Keratinocyte (primary cell): Measurements from ENCODE around the gene WIPF3. TPM values are rescaled to one million over a fixed set of nuclear protein-coding genes. Genes with fewer than 3 reads are reported as not detected.

Experiments
- DNase-seq: peaks from one replicate; pipeline ENCODE4 v3.0.0-alpha.2; 2011; ENCODE audit warnings: low read depth, missing footprints, low spot score
- FAIRE-seq: peaks from 2 replicates; lab custom pipeline; 2011; peaks lifted over from hg19 to GRCh38; lab: Jason Lieb, UNC
- H2AFZ ChIP-seq: 2 replicates; pipeline ENCODE4 v1.6.0; 2012; ENCODE audit warnings: low read length, control low read depth, inconsistent platforms; ENCODE audit not compliant: control insufficient read depth
- H3K27ac ChIP-seq: 2 replicates; pipeline ENCODE4 v1.5.1; 2011; ENCODE audit warnings: low read length; ENCODE audit not compliant: control insufficient read depth, insufficient read depth
- H3K27me3 ChIP-seq: 3 replicates; pipeline ENCODE4 v1.6.0; 2011; ENCODE audit warnings: low read length; ENCODE audit not compliant: control insufficient read depth, insufficient read depth; ENCODE audit errors: extremely low read depth
- H3K36me3 ChIP-seq, 2 experiments: 2 replicates in 1 of 2; 3 replicates in 1 of 2; pipeline ENCODE4 v1.5.1; 2011; ENCODE audit warnings: low read length in 2 of 2, mild to moderate bottlenecking in 1 of 2; ENCODE audit not compliant: control insufficient read depth in 2 of 2, insufficient read depth in 2 of 2; ENCODE audit errors: extremely low read depth in 1 of 2
- H3K4me1 ChIP-seq: 3 replicates; pipeline ENCODE4 v1.5.1; 2011; ENCODE audit warnings: low read length; ENCODE audit not compliant: control insufficient read depth, insufficient read depth; ENCODE audit errors: extremely low read depth
- H3K4me2 ChIP-seq: 3 replicates; pipeline ENCODE4 v1.6.0; 2011; ENCODE audit warnings: low read depth, low read length; ENCODE audit not compliant: control insufficient read depth, insufficient read depth; ENCODE audit errors: extremely low read depth
- H3K4me3 ChIP-seq, 3 experiments: fragments of 200-600 bp in 1 of 3; sonication (generic) in 1 of 3; 2 replicates in 2 of 3; 3 replicates in 1 of 3; pipeline ENCODE4 v1.5.1; 2011 to 2016; ENCODE audit warnings: low read length in 3 of 3, mild to moderate bottlenecking in 3 of 3, control low read depth in 2 of 3, inconsistent platforms in 1 of 3, low read depth in 1 of 3, mixed read lengths in 1 of 3, mixed run types in 1 of 3, moderate library complexity in 1 of 3; ENCODE audit not compliant: control insufficient read depth in 2 of 3, insufficient read depth in 2 of 3; ENCODE audit errors: extremely low read depth in 1 of 3
- H3K79me2 ChIP-seq: 2 replicates; pipeline ENCODE4 v1.6.0; 2012; ENCODE audit warnings: low read length; ENCODE audit not compliant: control insufficient read depth, insufficient read depth
- H3K9ac ChIP-seq: 3 replicates; pipeline ENCODE4 v1.6.0; 2011; ENCODE audit warnings: low read length; ENCODE audit not compliant: control insufficient read depth, insufficient read depth; ENCODE audit errors: extremely low read depth
- H3K9me1 ChIP-seq: 3 replicates; pipeline ENCODE4 v1.6.0; 2011; ENCODE audit warnings: low read length; ENCODE audit not compliant: control insufficient read depth, insufficient read depth; ENCODE audit errors: extremely low read depth
- H3K9me3 ChIP-seq: 2 replicates; pipeline ENCODE4 v1.5.1; 2012; ENCODE audit warnings: low read depth, low read length; ENCODE audit not compliant: control insufficient read depth
- H4K20me1 ChIP-seq: 3 replicates; pipeline ENCODE4 v1.6.0; 2011; ENCODE audit warnings: low read length; ENCODE audit not compliant: control insufficient read depth, insufficient read depth; ENCODE audit errors: extremely low read depth
- EZH2 ChIP-seq: IDR thresholded peaks from one replicate; pipeline ENCODE4 v1.6.1; 2012; ENCODE audit warnings: inconsistent platforms, mild to moderate bottlenecking, low read length, moderate library complexity
- dilution Hi-C: fragments of 300-500 bp; cut with MboI; formaldehyde crosslinking; loops from one replicate; pipeline ENCODE4 v1.7.0; 2020; ENCODE audit warnings: low sequenced_read_pairs; ENCODE audit not compliant: extremely low pct_ligation_motif_present
- polyA plus RNA-seq, 5 experiments: library from polyadenylated mRNA; depleted of rRNA in 3 of 5; stranded (reverse) in 3 of 5; stranded (forward) in 1 of 5; unstranded in 1 of 5; fragments of >200 nt; gene quantifications; 1 replicate in 1 of 5; 2 replicates in 3 of 5; 3 replicates in 1 of 5; pipeline versions ENCODE4 v1.2.1 to v1.2.3, GENCODE V29; 2011 to 2012; ENCODE audit warnings: missing spikeins in 2 of 5, low read depth in 1 of 5, low replicate concordance in 1 of 5
- TF ChIP-seq, protein P1 (sequence below), 3 experiments: IDR thresholded peaks in 1 of 3; conservative IDR thresholded peaks in 1 of 3; optimal IDR thresholded peaks in 1 of 3; 2 replicates in 2 of 3; 3 replicates in 1 of 3; pipeline versions ENCODE3 to v1.5.1; 2011; ENCODE audit warnings: low read length in 3 of 3, mild to moderate bottlenecking in 3 of 3, moderate library complexity in 2 of 3, control low read depth in 1 of 3, inconsistent platforms in 1 of 3; ENCODE audit not compliant: insufficient read depth in 2 of 3; ENCODE audit errors: extremely low read depth in 1 of 3

The WIPF3 gene
- polyA plus RNA-seq, 1 donor (not counting 4 experiments of a cell fraction or from before 2014, with no cell fraction given): 0.04 TPM

DNA sequence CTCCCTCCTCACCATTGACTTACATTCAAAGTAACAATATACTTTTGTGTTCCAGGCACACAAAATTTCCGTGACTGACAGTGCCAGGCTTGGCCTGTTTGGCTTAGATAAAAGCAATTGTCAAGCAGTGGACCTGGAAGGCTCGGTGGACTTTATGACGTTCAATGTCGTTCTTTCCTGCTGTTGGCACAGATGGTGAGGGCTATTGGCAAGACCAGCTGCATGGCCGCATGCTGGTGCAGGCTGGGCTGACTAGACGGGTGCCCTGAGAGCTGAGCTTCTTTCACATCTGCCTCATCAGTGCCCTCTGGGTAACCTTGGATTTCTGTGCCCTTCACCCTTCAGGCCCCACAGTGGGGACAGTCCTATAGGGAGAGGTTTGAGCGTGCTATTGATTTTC is 45.2 kb downstream of the WIPF3 start:
- Histone ChIP-seq H3K27ac (no peak overlapping the region), H3K36me3 (no peaks in the 10 kb centered on the region), H2AFZ (no peak overlapping the region), H3K79me2 (no peaks in the 10 kb centered on the region), H3K9me3 (no peaks in the 10 kb centered on the region), H3K4me2 (no peak overlapping the region), H3K27me3 (peaks cover 37% of the 10 kb centered on the region), H3K4me1 (no peaks in the 10 kb centered on the region), H3K9ac (no peak overlapping the region), H3K4me3 (no peak overlapping the region), H3K9me1 (no peaks in the 10 kb centered on the region), H4K20me1 (no peaks in the 10 kb centered on the region)
- DNase-seq: no peak
- TF ChIP-seq EZH2: no peak
- TF ChIP-seq, protein P1, sequence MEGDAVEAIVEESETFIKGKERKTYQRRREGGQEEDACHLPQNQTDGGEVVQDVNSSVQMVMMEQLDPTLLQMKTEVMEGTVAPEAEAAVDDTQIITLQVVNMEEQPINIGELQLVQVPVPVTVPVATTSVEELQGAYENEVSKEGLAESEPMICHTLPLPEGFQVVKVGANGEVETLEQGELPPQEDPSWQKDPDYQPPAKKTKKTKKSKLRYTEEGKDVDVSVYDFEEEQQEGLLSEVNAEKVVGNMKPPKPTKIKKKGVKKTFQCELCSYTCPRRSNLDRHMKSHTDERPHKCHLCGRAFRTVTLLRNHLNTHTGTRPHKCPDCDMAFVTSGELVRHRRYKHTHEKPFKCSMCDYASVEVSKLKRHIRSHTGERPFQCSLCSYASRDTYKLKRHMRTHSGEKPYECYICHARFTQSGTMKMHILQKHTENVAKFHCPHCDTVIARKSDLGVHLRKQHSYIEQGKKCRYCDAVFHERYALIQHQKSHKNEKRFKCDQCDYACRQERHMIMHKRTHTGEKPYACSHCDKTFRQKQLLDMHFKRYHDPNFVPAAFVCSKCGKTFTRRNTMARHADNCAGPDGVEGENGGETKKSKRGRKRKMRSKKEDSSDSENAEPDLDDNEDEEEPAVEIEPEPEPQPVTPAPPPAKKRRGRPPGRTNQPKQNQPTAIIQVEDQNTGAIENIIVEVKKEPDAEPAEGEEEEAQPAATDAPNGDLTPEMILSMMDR (optimal IDR thresholded peaks at IDR 0.05 in 1 of 3, IDR thresholded peaks at IDR 0.05 in 1 of 3, conservative IDR thresholded peaks at IDR 0.05 in 1 of 3; ENCODE audit: extremely low read depth in 1 of 3, insufficient read depth in 2 of 3, low read length in 3 of 3): no peak
- FAIRE-seq: no peak
- dilution Hi-C loops: no loop called here

DNA sequence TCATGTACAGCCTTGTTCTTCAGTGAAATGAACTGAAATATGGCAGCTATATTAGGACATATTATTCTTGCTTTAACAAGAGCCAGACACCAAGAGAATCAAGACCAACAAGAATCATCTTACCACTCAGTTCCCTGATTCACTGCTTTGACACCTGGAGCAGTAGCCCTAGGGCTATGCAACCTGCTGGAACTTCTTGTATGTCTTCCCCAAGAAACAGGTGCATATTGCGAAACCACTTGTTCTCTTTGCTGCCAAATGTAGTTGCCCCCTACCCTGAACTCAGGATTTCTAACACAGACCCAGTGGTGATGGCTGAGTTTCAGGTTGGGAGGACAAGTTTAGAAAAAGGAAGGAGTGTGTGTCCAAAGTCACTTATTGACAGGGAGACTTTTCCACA is 46.1 kb downstream of the WIPF3 start:
- no peaks in the 10 kb centered on the region for H3K9me3 ChIP-seq
- no peaks in the 10 kb centered on the region for H3K36me3 ChIP-seq
- TF ChIP-seq, protein P1 (optimal IDR thresholded peaks at IDR 0.05 in 1 of 3, IDR thresholded peaks at IDR 0.05 in 1 of 3, conservative IDR thresholded peaks at IDR 0.05 in 1 of 3; ENCODE audit: extremely low read depth in 1 of 3, insufficient read depth in 2 of 3, low read length in 3 of 3): no peak
- no peak for TF ChIP-seq EZH2
- H3K4me2 ChIP-seq: no peak overlapping the region
- no peak overlapping the region for H2AFZ ChIP-seq
- H3K79me2 ChIP-seq: no peaks in the 10 kb centered on the region
- no peaks in the 10 kb centered on the region for H3K4me1 ChIP-seq
- H3K4me3 ChIP-seq: no peak overlapping the region
- H3K27ac ChIP-seq: no peak overlapping the region
- no peaks in the 10 kb centered on the region for H3K9me1 ChIP-seq
- DNase-seq (no peak), FAIRE-seq (no peak)
- no peak overlapping the region for H3K9ac ChIP-seq
- dilution Hi-C loops: no loop called here
- no peaks in the 10 kb centered on the region for H4K20me1 ChIP-seq
- peaks cover 39% of the 10 kb centered on the region for H3K27me3 ChIP-seq
